ENCODE measurements around the gene CFAP54.
"Not testable (repeated sequence)": the region's sequence is repeated elsewhere in the genome, so short reads cannot be mapped to it uniquely, and the experiment has no call there.

Gene CFAP54

DNA sequence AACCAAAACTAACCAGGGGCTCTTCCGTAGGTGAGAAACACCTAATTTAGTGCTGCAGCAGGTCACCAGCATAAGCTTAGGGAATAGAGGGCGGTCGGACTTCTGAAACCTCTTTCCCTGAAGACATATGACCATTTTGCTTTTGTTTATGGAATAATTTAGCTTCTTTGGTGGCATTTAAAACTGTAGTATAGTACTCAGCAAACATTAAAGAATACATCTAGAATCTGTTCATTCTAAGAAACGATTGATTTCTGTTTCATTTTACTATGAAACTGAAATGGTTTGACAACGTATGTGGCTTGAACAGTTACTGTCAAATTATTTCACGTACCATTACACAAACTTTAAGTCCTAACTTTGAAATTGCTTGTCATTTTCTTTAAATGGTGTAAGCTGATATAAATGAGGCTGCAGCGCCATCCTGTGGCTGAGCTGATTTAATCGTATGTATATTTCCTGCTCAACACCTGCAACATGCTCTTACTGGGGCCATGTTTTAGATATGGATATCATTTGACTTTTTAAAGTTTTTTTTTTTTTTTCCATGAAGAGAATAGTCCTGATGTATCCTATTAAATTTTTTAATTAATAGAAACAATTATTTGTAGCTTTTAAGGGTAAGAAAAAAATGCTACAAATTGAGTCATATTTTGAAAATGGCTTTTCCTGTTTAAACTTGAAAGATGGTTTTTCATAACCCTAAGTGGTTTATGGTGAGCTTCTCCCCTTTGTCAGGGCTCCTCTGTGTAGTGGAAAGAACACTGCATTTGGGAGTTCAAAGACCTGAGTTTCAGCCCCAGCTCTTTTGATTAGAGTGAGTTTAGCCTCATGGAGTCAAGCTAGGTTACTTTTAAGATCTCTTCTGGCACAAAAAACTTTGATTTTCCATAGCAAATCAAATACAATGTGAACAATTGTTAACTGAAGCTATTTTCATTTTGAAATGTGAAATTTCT is 27.4 kb downstream of the CFAP54 start:
- DNase-seq, result peak; percentile 71

DNA sequence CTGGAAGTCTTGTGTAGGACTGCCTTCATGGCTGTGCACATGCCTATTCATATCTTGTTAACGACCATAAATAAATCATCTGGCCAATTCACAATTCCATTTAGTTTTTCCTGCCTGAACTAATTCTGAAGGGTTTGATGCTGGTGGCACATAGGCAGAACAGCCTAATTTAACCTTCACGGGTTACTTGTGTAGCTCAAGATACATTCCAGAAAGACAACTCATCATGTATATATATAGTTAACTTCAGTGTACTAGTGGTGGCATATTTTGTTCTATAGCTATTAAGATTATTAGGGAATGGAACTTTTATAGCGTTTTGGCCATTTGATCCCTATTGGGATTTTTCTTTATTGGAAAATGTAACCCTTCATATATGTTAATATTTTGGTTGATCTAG is 31.4 kb downstream of the CFAP54 start:
- no peak for DNase-seq

DNA sequence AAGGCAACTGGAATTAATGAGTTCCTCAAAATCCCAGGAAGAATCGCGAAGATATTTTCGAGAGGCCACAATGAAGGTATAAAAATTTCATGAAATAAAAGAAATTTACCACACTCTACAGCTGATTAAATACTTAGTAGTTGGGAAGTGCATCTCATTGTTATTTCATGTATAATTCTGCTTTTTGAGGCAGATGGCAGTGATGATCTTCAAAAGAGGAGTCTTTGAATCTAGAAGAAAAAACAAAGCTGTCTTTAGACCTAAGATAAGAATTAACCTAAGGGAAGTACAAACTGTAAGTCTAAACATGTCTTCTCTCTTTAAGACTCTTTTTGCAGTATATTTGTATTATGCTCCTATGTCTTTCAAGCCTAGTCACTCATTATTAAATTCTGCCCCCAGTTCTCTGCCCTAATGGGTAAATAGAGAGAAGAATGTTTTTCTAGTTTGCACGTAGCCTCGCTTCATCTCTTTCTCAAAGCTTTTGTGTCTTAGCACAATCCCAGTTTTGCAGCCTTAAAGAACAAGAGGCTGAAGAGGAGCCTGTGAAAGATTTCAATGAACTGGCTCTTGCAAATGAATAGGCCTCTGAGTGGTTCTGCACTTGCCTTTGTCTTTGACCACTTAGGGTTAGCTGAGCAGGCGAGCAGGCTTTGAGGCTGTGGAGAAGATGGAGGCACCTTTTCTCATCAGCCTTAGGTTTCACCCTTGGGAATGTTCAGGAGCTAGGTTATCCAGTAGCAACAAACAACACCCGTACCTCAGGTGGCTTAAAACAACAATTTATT is 32.7 kb downstream of the CFAP54 start:
- DNase-seq, result no peak

DNA sequence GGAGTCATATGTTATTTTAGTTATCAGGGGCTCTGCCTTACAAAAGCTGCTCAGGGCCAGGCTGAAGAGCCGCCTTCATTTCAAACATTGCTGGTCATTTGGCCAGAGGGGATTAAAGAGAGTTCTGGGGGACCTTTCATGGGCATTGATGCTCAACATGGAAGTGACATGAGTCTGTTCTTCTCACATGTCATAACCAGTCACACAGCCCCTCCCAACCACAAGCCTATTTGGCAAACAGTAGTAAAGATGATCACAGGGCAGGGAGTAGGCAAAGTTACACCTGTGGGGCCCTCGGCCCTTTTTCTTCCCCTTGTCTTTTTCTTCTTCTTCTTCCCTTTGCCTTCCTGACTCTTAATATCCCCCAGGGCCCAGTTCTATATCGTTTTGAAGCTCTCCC is 33.3 kb downstream of the CFAP54 start:
- DNase-seq, result peak; percentile 34

DNA sequence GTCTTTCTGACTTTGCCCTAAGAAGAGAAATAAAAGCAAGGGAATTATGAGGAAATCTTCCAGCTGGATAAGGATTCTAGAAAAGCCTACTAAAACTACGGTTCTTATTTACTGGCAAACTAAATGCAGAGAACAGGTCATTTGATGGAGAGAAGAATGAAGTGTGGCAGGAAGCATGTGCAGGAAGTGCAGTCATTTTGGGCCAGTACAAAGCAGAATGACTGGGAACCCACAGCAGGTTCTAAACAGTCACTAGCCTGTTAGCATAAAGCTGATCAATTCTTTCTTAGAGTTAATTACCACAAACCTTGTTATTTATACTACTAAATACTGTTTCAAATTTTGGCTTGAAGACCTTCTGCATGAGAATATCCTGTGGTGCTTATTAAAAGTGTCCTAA is 36.7 kb downstream of the CFAP54 start:
- DNase-seq, result no peak

DNA sequence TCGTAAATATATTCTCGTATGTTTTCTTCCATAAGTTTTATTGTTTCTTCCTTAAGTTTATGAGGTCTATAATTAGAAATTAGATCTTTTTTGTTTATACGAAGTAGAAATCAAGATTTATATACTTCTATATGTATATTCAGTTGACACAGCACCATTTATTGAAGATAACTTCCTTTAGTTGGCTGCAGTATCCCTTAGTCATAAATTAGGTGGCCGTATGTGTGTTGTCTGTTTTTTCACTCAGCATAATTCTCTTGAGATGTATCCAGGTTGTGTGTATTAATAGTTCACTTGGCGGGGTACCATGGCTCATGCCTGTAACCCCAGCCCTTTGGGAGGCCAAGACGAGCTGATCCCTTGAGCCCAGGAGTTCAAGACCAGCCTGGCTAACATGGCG is 40.5 kb downstream of the CFAP54 start:
- DNase-seq, result no peak

DNA sequence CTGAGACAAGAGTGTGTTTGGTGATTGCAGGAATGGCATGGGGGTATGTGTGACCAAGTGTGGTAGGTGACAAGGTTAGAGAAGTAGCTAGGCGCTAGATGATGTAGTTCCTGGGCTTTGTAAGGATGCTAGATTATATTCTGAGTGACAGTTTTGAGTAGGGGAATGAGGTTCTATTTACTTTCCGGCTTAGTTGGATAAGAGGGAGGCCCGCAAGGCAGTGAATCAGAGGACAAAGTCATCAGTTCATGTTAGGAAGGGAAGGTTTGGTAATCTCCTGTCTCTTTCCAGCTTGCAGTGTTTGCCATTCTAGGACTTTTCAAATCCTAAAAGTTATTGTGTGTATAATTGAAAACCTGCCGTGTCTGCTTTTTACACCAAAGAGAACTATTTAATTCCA is 45.0 kb downstream of the CFAP54 start:
- no peak for DNase-seq

DNA sequence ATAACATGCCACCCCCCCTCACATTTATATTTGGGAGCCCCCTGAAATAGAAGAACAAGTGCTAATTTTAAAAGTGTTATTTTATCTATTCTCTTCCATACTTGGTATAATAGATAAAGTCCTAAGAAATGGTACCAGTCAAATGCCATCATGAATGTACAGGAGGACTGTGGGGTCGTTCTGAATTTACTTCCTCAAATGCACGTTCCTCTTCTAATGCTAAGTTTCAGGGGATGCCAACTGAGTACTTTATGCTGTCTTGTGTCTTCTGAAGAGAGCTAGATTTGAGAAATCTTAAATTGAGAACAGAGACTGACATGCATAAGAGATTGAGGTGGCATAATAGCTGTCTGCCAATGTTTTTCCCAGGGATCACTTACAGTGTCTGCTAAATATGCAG is 59.0 kb downstream of the CFAP54 start:
- DNase-seq, result no peak

DNA sequence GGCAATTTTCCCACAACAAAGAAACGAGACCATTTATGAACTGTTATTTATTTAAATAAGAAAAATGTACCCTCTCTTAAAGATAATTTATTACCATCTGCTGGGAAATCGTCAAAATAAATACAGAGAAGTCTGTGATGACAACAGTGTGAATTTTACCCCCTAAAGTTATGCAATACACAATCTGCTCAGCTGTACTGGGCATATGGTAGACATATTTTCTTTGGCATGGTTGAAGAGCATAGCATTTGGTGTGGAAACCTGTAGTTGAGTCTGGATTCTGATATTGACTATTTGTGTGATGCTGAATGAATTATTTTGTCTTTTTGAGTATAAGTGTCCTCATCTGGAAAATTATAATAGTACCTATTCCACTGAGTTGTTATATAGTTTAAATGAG is 60.0 kb downstream of the CFAP54 start:
- peak; percentile 49 for DNase-seq

DNA sequence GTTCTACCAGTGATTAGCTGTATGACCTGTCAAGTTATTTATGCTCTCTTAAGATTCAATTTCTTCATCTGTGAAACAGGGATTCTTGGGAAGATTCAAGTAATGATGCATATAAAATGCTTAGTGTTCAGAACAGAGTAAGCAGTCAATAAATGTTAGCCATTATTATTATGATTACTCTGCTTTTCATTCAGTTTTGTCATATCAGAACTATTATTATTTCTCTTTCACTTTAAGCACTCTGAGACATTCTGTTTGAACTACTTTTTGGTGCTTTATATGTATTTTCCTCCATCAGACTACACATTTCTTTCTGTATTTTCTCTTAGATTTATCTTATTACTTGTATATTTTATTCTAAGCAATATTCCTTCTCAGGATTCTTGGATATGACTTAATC is 81.2 kb downstream of the CFAP54 start:
- DNase-seq, result no peak

DNA sequence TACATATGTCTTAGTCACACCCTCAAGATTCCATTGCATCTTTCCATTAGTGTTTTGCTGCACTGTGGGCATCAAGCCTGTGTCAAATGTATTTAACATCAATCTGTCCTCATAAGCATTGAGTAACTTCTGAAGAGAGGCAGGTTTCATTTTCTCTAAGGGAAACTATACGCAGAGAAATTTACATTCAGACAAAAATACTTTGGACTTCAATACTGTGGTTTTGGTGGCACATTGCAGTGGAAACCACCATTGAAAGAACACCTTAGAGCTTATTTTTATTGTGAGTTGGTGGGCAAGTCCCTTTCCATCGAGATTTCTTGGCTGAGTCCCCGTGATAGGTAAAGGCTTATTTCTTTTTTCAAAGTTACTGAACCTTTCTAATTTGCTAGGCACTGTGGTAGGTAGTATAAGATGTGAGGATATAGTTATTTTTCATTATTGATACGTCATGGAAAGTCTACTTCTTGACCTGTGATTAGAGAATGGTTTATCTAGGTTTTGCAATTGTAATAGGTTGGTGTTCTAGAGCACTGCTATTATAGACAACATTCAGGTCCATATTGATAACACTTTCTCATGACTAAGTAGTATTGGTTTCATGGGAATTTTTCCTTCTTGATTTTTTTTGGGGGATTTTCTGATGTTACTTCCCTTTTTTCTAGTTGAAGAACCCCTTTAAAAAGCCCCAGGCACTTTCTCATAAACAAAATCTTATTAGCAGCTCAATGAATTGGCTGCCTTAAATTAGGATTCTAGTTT is 81.9 kb downstream of the CFAP54 start:
- DNase-seq, result no peak

DNA sequence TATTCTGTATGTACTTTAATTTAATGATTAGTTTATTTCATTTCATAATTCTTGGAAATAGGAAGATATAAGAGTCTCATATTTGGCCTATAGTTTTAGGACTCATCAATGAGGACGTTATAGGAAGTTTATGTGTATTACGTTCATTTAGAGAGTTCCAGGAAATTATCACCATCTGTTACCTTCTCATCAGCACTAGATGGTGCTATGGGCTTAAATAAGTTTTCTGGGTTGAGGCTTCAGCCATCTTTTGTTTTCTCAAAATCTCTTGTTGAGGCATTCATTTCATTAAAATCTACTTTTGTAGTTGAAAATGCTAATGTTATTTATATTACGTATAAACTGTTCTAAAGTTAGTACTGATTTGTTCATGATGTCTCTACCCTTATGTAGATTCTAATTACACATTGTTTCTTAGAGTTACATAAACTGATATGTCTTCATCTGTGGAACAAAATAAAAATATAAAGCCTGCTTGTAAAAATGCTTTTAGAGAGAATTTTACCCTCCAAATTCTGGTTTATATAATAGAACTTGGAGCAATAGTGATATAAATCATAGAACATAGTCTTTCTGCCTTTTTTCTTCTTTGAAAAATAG is 89.2 kb downstream of the CFAP54 start:
- peak; percentile 73 for DNase-seq

DNA sequence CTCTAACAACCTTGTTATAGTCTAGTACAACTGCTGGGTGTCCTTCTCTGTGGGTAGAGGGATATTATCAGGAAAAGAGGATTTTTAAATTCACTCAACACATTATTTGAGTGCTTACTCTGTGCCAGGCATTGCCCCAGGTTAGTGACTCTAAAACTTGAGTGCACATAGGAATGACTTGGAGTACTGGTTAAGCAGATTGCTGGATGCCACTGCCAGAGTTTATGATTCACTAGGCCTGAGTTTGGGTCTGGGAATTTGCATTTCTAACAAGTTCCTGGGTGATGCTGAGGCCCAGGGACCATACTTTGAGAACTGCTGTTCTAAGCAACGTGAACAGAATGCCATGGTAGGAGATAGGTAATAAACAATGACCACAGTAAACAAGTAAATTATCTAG is 96.6 kb downstream of the CFAP54 start:
- DNase-seq, result no peak

DNA sequence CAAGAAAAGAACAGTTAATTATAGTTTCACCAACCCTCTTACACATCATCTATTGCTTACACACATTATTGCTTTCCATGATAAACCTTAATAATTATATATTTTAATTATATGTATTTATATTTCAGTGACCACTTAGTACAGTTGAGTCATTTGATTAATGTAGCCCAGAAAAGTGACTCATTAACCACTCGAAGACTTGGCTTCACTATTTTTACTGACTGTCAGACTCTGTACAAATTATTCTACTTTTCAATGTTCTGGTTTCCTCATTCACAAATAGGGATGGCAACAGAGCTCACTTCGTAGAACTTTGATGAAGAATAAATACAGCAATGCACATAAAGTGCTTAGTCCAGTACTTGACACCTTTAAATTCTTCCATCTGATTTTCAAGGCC is 98.3 kb downstream of the CFAP54 start:
- DNase-seq, result no peak

DNA sequence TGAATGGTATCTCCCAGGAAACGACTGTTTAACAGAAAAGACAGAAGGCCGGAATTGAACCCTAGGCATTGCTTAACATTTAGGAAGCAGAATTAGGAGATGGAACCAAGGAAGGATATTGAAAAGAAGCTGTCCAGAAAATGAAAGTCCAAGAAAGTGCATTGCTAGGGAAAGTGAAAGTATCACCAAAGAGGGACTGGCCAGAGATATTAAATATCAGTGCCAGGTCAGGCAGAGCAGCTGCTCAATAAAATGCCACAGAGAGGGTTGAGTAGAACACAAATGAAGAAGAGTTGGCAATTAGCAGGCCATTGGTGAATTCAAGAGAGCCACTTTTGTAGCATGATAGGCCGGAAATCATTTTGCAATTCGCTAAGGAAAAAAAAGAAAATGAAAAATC is 101.6 kb downstream of the CFAP54 start:
- DNase-seq, result no peak

DNA sequence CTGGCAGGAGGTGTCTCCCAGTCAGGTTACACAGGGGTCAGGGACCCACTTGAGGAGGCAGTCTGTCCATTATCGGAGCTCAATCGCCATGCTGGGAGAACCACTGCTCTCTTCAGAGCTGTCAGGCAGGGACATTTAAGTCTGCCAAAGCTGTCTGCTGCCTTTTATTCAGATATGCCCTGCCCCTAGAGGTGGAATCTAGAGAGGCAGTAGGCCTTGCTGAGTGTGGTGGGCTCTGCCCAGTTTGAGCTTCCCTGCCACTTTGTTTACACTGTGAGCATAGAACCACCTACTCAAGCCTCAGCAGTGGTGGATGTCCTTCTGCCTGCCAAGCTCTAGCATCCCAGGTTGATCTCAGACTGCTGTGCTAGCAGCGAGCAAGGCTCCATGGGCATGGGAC is 115.0 kb downstream of the CFAP54 start:
- DNase-seq, result not testable (repeated sequence)

DNA sequence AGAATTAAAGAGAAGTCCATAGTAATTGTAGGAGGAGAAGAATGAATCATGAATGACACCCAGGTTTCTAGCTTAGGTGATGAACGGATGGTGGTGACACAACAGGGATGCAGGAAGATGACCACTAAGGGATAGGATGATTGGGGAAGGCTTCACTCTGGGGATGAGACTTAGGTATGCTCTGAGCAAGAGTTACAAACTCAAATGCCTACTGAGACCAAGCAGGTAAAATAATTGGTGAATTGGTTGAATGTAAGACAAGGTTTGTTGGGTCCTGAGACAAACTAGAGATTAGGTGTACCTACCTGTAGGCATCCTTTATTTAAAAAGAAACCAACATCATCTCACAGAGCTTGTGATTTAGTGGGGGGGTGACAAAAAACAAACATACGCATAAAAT is 116.3 kb downstream of the CFAP54 start:
- DNase-seq, result no peak

DNA sequence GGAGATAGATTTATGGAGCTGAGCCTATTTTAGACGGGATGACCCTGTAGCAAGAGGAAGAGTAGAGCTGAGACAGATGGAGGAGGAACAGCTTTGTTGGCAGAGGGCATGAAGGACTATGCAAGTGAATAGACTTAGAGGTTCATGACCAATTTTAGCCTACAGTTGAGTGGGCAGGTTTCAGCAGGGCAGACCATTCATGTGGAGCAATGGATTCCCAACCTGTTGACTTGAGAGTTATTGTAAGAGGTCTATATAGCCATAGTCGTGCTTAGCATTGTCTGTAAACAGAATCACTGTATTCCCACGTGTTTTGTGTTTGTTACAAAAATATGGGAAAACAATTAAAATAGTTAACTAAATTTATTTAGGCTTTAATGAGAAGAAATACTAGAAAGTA is 116.8 kb downstream of the CFAP54 start:
- DNase-seq, result no peak

DNA sequence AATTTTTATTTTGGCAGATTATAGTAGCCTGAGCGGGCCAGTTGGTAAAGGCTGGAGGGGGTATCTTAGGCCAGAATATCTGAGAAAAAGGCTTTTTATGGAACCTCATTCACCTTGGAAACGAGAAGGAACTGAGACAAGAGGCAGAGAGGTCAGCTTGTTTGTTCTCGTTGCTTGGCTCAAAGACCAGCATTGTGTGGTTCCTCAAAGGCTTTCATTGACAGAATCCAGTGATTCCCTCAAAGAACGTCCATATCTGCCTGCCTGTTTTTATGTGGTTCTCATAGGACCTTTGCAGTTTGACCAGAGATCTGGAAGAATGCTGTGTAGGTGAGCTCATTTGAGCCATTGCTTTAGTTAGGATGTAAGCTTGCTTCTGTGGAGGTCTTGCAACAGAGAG is 117.3 kb downstream of the CFAP54 start:
- no peak for DNase-seq

DNA sequence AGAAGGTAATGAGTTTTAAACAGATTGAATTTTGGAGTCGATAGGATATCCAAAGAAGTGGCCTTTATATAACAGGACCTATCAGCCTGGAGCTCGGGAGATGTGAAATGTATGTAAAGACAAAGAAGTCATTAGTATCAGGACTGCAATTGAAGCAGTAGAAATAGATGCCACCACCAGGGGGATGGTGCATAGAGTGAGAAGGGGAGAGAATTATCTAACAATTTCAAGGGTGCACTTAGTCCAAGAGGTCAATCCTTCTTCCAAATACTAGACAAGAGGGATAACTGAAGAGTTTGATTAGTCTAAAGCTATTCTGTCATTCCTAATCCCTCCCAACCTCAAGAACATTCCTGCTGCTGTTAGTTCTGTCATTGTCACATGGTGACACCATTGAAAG is 127.8 kb downstream of the CFAP54 start:
- no peak for DNase-seq

DNA sequence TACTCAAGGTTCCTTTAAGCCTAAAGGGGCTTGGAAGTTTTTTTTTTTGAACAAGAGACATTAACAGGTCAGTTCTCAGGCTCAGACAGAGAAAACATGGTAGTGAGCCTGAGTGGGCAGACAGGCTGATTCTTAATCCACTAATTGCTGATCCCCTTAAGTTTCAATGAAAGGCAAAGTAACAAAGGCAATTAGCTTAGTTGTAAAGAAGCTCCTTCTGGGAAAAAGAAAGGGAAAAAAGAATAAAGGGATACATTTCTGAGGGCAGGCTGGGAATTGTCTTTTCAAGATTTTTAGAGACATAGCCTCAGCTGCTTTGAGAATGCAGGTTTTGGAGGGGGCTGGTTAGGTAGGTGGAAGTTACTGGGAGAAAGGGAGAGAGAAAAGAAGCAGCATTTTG is 133.8 kb downstream of the CFAP54 start:
- DNase-seq, result no peak

DNA sequence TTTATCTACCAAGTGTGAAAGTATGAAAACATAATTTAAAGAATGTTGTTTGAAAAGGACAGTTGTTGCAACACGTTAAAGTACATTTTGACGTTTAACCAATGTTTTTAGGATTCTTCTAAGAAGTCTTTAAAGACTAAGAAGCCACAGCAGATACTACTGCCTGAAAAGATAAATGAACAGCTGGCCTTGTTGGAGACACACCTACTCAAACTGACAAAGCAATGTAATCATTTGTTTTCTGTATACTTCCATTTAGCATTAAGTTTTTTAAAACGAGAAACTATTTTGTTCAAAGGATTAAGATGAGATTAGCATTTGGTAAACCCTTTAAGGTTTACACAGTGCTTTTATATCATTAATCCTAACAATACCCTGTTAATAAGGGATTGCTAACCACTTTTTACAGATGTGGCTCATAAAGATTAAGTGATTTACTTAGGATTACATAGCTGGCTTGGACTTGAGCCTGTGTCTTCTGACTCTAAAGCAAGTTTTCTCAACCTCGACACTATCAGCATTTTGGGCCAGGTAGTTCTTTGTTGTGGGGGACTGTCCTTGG is 134.4 kb downstream of the CFAP54 start:
- DNase-seq, result no peak

DNA sequence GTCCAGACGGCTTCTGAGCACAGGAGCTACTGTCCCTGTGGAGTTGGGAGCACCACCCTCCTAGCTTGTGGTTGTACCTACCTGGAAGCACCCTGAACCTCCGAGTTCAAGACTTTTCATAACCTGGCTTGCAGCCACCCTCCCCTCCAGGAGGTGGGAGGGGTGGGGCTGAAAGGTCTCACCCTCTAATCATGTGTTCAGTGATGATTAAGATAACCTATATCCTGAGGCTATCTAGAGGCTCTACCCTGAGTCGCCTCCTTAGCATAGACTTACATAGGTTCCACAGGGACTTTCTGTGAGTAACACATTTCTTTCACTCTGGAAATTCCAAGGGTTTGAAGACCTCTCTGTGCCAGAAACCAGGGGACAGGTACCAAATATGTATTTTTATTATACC is 146.5 kb downstream of the CFAP54 start:
- DNase-seq, result no peak

Data from NCI-H2171 treated with DMSO at 0.1 percent for 48 hours (cell line).